H1 (cell line): Measurements from ENCODE around the gene GNAQ. TPM values are rescaled to one million over a fixed set of nuclear protein-coding genes. Genes with fewer than 3 reads are reported as not detected.

ENCODE experiments used
- CHD7 ChIP-seq: fragments of 300-600 bp; sonication (generic); IDR thresholded peaks from 2 replicates; pipeline ENCODE4 v1.7.1; 2012; ENCODE audit warnings: low read length, moderate library complexity, mild to moderate bottlenecking, inconsistent platforms; ENCODE audit not compliant: insufficient replicate concordance
- E2F6 ChIP-seq: IDR thresholded peaks from 2 replicates; pipeline ENCODE4 v1.6.1; 2012; ENCODE audit warnings: inconsistent platforms
- EZH2 ChIP-seq: fragments of 200-600 bp; sonication (generic); IDR thresholded peaks from 2 replicates; pipeline ENCODE4 v1.7.1; 2012; ENCODE audit warnings: low read depth, mild to moderate bottlenecking, moderate library complexity, low read length, inconsistent platforms; ENCODE audit not compliant: severe bottlenecking
- KDM1A ChIP-seq: fragments of 200-600, 300-600 bp; sonication (generic); IDR thresholded peaks from 2 replicates; pipeline ENCODE4 v1.7.1; 2016; ENCODE audit warnings: mild to moderate bottlenecking, low read length, borderline replicate concordance
- KDM4A ChIP-seq: IDR thresholded peaks from one replicate; pipeline ENCODE4 v1.7.1; 2012; ENCODE audit warnings: low read depth, mild to moderate bottlenecking, moderate library complexity, low read length, inconsistent platforms; ENCODE audit not compliant: severe bottlenecking
- NANOG ChIP-seq: IDR thresholded peaks from 2 replicates; pipeline ENCODE4 v1.6.1; 2011; ENCODE audit warnings: low read length, low read depth, mild to moderate bottlenecking, inconsistent platforms; ENCODE audit not compliant: insufficient read depth, poor library complexity, severe bottlenecking
- SAP30 ChIP-seq: fragments of 300-600 bp; sonication (generic); IDR thresholded peaks from 2 replicates; pipeline ENCODE4 v1.7.1; 2012; ENCODE audit warnings: low read length, moderate library complexity, mild to moderate bottlenecking, inconsistent platforms; ENCODE audit not compliant: insufficient read depth, insufficient replicate concordance
- SP1 ChIP-seq: IDR thresholded peaks from 2 replicates; pipeline ENCODE4 v1.6.1; 2011; ENCODE audit warnings: low read depth, low read length
- TAF7 ChIP-seq: optimal IDR thresholded peaks from 2 replicates; pipeline ENCODE3; 2011; ENCODE audit warnings: low read depth, mild to moderate bottlenecking, inconsistent platforms, low read length, moderate library complexity, borderline replicate concordance
- TEAD4 ChIP-seq: IDR thresholded peaks from 2 replicates; pipeline ENCODE4 v1.6.1; 2012; ENCODE audit warnings: low read depth, low read length, inconsistent platforms, mixed read lengths
- polyA plus RNA-seq, 7 experiments: library from polyadenylated mRNA; depleted of rRNA in 3 of 7; stranded (reverse) in 5 of 7; unstranded in 2 of 7; fragments of >200 nt in 5 of 7; fragments of 200-250 nt in 2 of 7; gene quantifications; 1 replicate in 5 of 7; 2 replicates in 1 of 7; 4 replicates in 1 of 7; pipeline versions ENCODE4 v1.2.1 to v1.2.3, GENCODE V29; 2011 to 2013; ENCODE audit warnings: missing spikeins in 2 of 7, mixed read lengths in 2 of 7
- total RNA-seq: library from RNA; stranded (reverse); fragmentation: NEBNext Ultra II Directional; extraction: Animal tissue kit (Norgen Biotek cat#: 25700); gene quantifications from 2 replicates; pipeline ENCODE4 v1.2.1, GENCODE V29; 2021

Gene GNAQ
- total and polyA plus RNA-seq, 2 of the 8 experiments (the other 6 are each of a cell fraction or from before 2014, with no cell fraction given) = 22.8 to 63.8 TPM

- TF ChIP-seq CHD7 = no peak
- no peak for TF ChIP-seq TEAD4
- TF ChIP-seq NANOG = no peak
- TF ChIP-seq TAF7 = no peak
- no peak for TF ChIP-seq SAP30
- no peak for TF ChIP-seq E2F6
- TF ChIP-seq KDM4A = no peak
- TF ChIP-seq KDM1A = no peak
- TF ChIP-seq EZH2 = no peak
- no peak for TF ChIP-seq SP1
These were observed 317.5 kb downstream of the GNAQ start (continued) for GRCh38 chr9:77714077-77714549.
